T-helper 2 cell treated with Interferon-gamma antibody and Interleukin-4, amounts not matched to agents 5 μg/mL and 100 μg/mL, for 36 hours (primary cell): ENCODE data around the gene CDK19.
"Not testable (repeated sequence)": the region's sequence is repeated elsewhere in the genome, so short reads cannot be mapped to it uniquely, and the experiment has no call there.

Source experiments
- DNase-seq: peaks from one replicate; pipeline ENCODE4 v3.0.0; 2021; ENCODE audit warnings: low spot score
- H3K27ac Mint-ChIP-seq: one replicate; pipeline ENCODE4 v1.8.0; 2021; ENCODE audit warnings: mild to moderate bottlenecking, mixed read lengths
- H3K27me3 Mint-ChIP-seq: one replicate; pipeline ENCODE4 v1.8.0; 2021; ENCODE audit warnings: low read depth, mixed read lengths
- H3K36me3 Mint-ChIP-seq: one replicate; pipeline ENCODE4 v1.8.0; 2021; ENCODE audit warnings: low read depth, mixed read lengths
- H3K4me1 Mint-ChIP-seq: one replicate; pipeline ENCODE4 v1.8.0; 2021; ENCODE audit warnings: low read depth, mixed read lengths
- H3K4me3 Mint-ChIP-seq: one replicate; pipeline ENCODE4 v1.8.0; 2022; ENCODE audit warnings: mild to moderate bottlenecking, moderate library complexity, mixed read lengths
- H3K9me3 Mint-ChIP-seq: one replicate; pipeline ENCODE4 v1.8.0; 2021; ENCODE audit warnings: mixed read lengths

Gene CDK19

GRCh38 chr6:110799655-110800054, 15.6 kb downstream of the CDK19 start:
- Mint-ChIP-seq H3K4me1 (peaks cover 3% of the 10 kb centered on the region), H3K9me3 (peaks cover 11% of the 10 kb centered on the region)

GRCh38 chr6:110799189-110799588, 16.1 kb downstream of the CDK19 start:
- Mint-ChIP-seq H3K27me3 (no peaks in the 10 kb centered on the region), H3K27ac (no peak overlapping the region), H3K36me3 (peaks cover 24% of the 10 kb centered on the region), H3K4me3 (no peak overlapping the region), H3K9me3 (peaks cover 11% of the 10 kb centered on the region), H3K4me1 (peaks cover 3% of the 10 kb centered on the region)
- no peak for DNase-seq

More at GRCh38 chr6:110799655-110800054, 15.6 kb downstream of the CDK19 start:
- Mint-ChIP-seq H3K27ac (no peak overlapping the region), H3K36me3 (peaks cover 24% of the 10 kb centered on the region), H3K4me3 (no peak overlapping the region), H3K27me3 (no peaks in the 10 kb centered on the region)
- no peak for DNase-seq

GRCh38 chr6:110795271-110795670, 20.0 kb downstream of the CDK19 start:
- DNase-seq = no peak
- no peaks in the 10 kb centered on the region for H3K4me1 Mint-ChIP-seq
- H3K36me3 Mint-ChIP-seq = peaks cover 7% of the 10 kb centered on the region
- no peaks in the 10 kb centered on the region for H3K27me3 Mint-ChIP-seq
- no peak overlapping the region for H3K4me3 Mint-ChIP-seq
- H3K9me3 Mint-ChIP-seq = peaks cover 3% of the 10 kb centered on the region
- H3K27ac Mint-ChIP-seq = no peak overlapping the region

- no peaks in the 10 kb centered on the region for H3K27me3 Mint-ChIP-seq
- H3K9me3 Mint-ChIP-seq = peaks cover 16% of the 10 kb centered on the region
- H3K27ac Mint-ChIP-seq = no peak overlapping the region
- H3K4me1 Mint-ChIP-seq = peaks cover 23% of the 10 kb centered on the region
- H3K36me3 Mint-ChIP-seq = peaks cover 27% of the 10 kb centered on the region
- H3K4me3 Mint-ChIP-seq = no peak overlapping the region
- DNase-seq = no peak
These were observed 28.6 kb downstream of the CDK19 start for GRCh38 chr6:110786696-110787095.

- peaks cover 23% of the 10 kb centered on the region for H3K4me1 Mint-ChIP-seq
- no peak overlapping the region for H3K4me3 Mint-ChIP-seq
- peaks cover 27% of the 10 kb centered on the region for H3K36me3 Mint-ChIP-seq
- no peak overlapping the region for H3K27ac Mint-ChIP-seq
- no peak for DNase-seq
- H3K27me3 Mint-ChIP-seq = no peaks in the 10 kb centered on the region
- H3K9me3 Mint-ChIP-seq = peaks cover 16% of the 10 kb centered on the region
These were observed 29.0 kb downstream of the CDK19 start for GRCh38 chr6:110786271-110786670.

GRCh38 chr6:110784610-110784979, 30.7 kb downstream of the CDK19 start:
- no peak overlapping the region for H3K27ac Mint-ChIP-seq
- DNase-seq = no peak
- peaks cover 23% of the 10 kb centered on the region for H3K4me1 Mint-ChIP-seq
- no peaks in the 10 kb centered on the region for H3K27me3 Mint-ChIP-seq
- peaks cover 27% of the 10 kb centered on the region for H3K36me3 Mint-ChIP-seq
- H3K4me3 Mint-ChIP-seq = no peak overlapping the region
- peaks cover 13% of the 10 kb centered on the region for H3K9me3 Mint-ChIP-seq

- H3K27ac Mint-ChIP-seq = no peak overlapping the region
- H3K36me3 Mint-ChIP-seq = peaks cover 26% of the 10 kb centered on the region
- H3K4me3 Mint-ChIP-seq = no peak overlapping the region
- no peaks in the 10 kb centered on the region for H3K27me3 Mint-ChIP-seq
- no peak for DNase-seq
- H3K9me3 Mint-ChIP-seq = peaks cover 4% of the 10 kb centered on the region
- peaks cover 24% of the 10 kb centered on the region for H3K4me1 Mint-ChIP-seq
These were observed 33.6 kb downstream of the CDK19 start for GRCh38 chr6:110781522-110782214.

GRCh38 chr6:110778333-110778732, 36.9 kb downstream of the CDK19 start:
- H3K36me3 Mint-ChIP-seq = peaks cover 13% of the 10 kb centered on the region
- H3K9me3 Mint-ChIP-seq = no peaks in the 10 kb centered on the region
- peaks cover 12% of the 10 kb centered on the region for H3K4me1 Mint-ChIP-seq
- H3K4me3 Mint-ChIP-seq = no peak overlapping the region
- H3K27ac Mint-ChIP-seq = no peak overlapping the region
- no peak for DNase-seq
- H3K27me3 Mint-ChIP-seq = no peaks in the 10 kb centered on the region

- Mint-ChIP-seq H3K36me3 (peaks cover 12% of the 10 kb centered on the region), H3K27me3 (no peaks in the 10 kb centered on the region), H3K4me1 (peaks cover 8% of the 10 kb centered on the region), H3K27ac (no peak overlapping the region), H3K9me3 (no peaks in the 10 kb centered on the region), H3K4me3 (no peak overlapping the region)
- no peak for DNase-seq
These were observed 37.6 kb downstream of the CDK19 start for GRCh38 chr6:110777636-110778035.

GRCh38 chr6:110776413-110776812, 38.9 kb downstream of the CDK19 start:
- Mint-ChIP-seq H3K4me3 (no peak overlapping the region), H3K9me3 (no peaks in the 10 kb centered on the region), H3K27me3 (no peaks in the 10 kb centered on the region), H3K27ac (no peak overlapping the region), H3K36me3 (peaks cover 24% of the 10 kb centered on the region), H3K4me1 (peaks cover 1% of the 10 kb centered on the region)
- no peak for DNase-seq

- no peaks in the 10 kb centered on the region for H3K4me1 Mint-ChIP-seq
- no peak for DNase-seq
- no peaks in the 10 kb centered on the region for H3K9me3 Mint-ChIP-seq
- no peak overlapping the region for H3K4me3 Mint-ChIP-seq
- peaks cover 34% of the 10 kb centered on the region for H3K36me3 Mint-ChIP-seq
- H3K27ac Mint-ChIP-seq = no peak overlapping the region
- H3K27me3 Mint-ChIP-seq = no peaks in the 10 kb centered on the region
These were observed 45.3 kb downstream of the CDK19 start for GRCh38 chr6:110769923-110770322.

GRCh38 chr6:110768057-110768456, 47.2 kb downstream of the CDK19 start:
- no peaks in the 10 kb centered on the region for H3K27me3 Mint-ChIP-seq
- H3K4me3 Mint-ChIP-seq = no peak overlapping the region
- no peaks in the 10 kb centered on the region for H3K9me3 Mint-ChIP-seq
- H3K27ac Mint-ChIP-seq = no peak overlapping the region
- no peak for DNase-seq
- H3K36me3 Mint-ChIP-seq = peaks cover 37% of the 10 kb centered on the region
- no peaks in the 10 kb centered on the region for H3K4me1 Mint-ChIP-seq

GRCh38 chr6:110761371-110761770, 53.9 kb downstream of the CDK19 start:
- Mint-ChIP-seq H3K4me3 (no peak overlapping the region), H3K9me3 (no peaks in the 10 kb centered on the region), H3K4me1 (peaks cover 6% of the 10 kb centered on the region), H3K27me3 (no peaks in the 10 kb centered on the region), H3K36me3 (peaks cover 15% of the 10 kb centered on the region), H3K27ac (no peak overlapping the region)
- no peak for DNase-seq

- Mint-ChIP-seq H3K27ac (no peak overlapping the region), H3K36me3 (peaks cover 10% of the 10 kb centered on the region), H3K4me3 (no peak overlapping the region), H3K9me3 (no peaks in the 10 kb centered on the region), H3K27me3 (no peaks in the 10 kb centered on the region), H3K4me1 (peaks cover 6% of the 10 kb centered on the region)
- no peak for DNase-seq
These were observed 54.7 kb downstream of the CDK19 start for GRCh38 chr6:110760589-110760988.

- DNase-seq, H3K4me1 Mint-ChIP-seq, H3K27me3 Mint-ChIP-seq, H3K27ac Mint-ChIP-seq, H3K4me3 Mint-ChIP-seq, H3K9me3 Mint-ChIP-seq: not testable (repeated sequence)
- peaks cover 10% of the 10 kb centered on the region for H3K36me3 Mint-ChIP-seq
These were observed 55.2 kb downstream of the CDK19 start for GRCh38 chr6:110760098-110760497.
